ENCODE data around the gene KRT84.

The KRT84 gene

DNA sequence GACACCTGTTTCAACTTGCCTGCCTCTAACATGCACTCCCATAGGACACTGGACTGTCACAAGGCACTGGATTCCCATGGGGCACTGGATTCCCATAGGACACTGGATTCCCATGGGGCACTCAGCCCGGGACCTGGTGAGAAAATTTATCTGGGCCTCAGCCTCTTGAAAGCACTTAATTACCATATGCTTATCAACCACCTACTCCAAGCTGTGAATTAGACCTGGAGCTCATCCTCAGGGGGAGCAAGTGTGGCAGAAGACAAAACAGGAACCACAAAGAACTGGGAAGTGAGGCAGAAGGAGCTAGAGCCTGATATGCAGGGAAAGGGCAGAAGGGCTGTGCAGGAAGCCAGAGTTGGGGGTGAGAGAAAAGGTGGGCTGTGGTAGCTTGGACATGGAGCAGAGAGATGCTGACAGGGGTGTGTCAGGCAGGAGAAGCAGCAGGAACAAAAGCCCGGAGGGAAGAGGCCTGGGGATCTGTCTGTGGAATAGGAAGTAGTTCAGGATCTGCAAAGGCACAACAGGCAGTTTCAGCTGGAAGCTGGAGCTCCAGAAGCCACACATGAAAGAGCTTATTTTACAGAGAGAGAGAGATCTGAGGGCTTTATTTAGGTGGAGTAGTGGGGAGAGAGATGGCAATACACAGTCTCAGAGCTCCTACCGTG, 17.6 kb upstream of the KRT84 start:
- DNase-seq (ENCODE audit: low read depth) = no peak
- no peak overlapping the region for H3K4me3 ChIP-seq (replicated peaks; ENCODE audit: low read depth, low read length)

DNA sequence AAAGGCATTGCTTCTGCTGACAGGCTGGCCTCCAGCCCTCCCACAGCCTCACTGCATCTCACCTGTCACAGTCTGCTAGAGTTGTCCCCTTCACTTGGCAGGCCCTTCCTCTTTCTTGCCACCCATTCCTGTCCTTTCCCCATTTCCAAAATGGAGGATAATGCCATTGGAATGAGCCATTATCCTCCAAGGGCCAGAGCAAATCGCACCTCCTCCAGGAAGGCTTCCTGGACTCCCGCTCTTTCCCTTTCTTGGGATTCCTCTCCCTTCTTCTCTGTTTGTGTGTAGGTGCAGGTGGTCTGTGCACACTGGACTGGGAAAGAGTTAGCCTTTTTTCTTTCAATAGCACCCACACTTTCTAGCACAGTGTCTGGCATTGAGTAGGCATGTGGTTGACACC, 16.9 kb upstream of the KRT84 start:
- DNase-seq (ENCODE audit: low read depth) = no peak
- no peak for TF ChIP-seq CTCF (IDR thresholded peaks at IDR 0.05; ENCODE audit: low read length, missing control alignments)
- H3K4me3 ChIP-seq (replicated peaks; ENCODE audit: low read depth, low read length) = no peak overlapping the region

More for the DNA sequence above, 17.6 kb upstream of the KRT84 start:
- TF ChIP-seq CTCF (IDR thresholded peaks at IDR 0.05; ENCODE audit: low read length, missing control alignments) = no peak

GRCh38 chr12:52401926-52402325, 16.5 kb upstream of the KRT84 start:
- H3K4me3 ChIP-seq (replicated peaks; ENCODE audit: low read depth, low read length) = no peak overlapping the region
- no peak for DNase-seq (ENCODE audit: low read depth)
- TF ChIP-seq CTCF (IDR thresholded peaks at IDR 0.05; ENCODE audit: low read length, missing control alignments) = no peak

DNA sequence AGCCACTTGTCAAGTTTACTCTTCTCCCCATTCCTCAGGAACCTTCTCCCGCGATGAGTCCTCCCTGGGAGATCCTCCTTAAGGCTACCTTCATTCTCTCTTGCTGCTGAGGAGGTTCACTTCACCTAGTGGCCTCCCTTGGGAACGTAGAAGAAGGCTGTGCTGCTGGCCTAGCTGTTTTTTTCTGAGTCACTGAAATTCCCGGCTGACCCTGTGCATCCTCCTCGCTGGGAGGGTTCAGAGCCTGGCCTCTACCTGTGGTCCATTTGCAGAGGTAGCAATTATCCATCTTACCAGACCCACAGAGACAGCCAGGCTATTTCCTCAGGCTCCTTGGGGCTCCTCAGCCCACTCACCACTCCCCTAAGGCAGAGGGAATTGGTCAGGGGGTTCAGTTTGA, 16.1 kb upstream of the KRT84 start:
- H3K4me3 ChIP-seq (replicated peaks; ENCODE audit: low read depth, low read length) = no peak overlapping the region
- DNase-seq (ENCODE audit: low read depth) = no peak
- TF ChIP-seq CTCF (IDR thresholded peaks at IDR 0.05; ENCODE audit: low read length, missing control alignments) = no peak

DNA sequence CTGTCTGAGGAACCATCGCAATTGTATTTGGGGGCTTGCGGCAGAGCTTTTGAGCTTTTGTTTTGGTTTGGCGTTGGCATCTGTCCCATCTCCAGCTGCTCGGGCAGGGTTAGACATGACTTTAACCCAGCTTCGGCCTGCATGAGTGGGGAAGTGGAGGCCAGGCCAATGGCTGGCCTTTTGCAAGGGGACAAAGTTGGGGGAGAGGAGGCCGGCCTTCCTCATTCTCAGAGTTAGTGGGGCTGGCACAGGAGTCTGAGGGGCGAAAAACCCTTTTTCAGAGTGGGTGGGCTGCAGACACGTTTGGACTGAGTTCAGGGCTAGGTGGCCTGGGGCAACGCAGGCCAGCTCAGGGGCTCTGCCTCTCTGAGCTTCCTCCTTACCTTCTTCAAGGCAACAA, 15.5 kb upstream of the KRT84 start:
- no peak for DNase-seq (ENCODE audit: low read depth)
- no peak overlapping the region for H3K4me3 ChIP-seq (replicated peaks; ENCODE audit: low read depth, low read length)
- TF ChIP-seq CTCF (IDR thresholded peaks at IDR 0.05; ENCODE audit: low read length, missing control alignments) = no peak

DNA sequence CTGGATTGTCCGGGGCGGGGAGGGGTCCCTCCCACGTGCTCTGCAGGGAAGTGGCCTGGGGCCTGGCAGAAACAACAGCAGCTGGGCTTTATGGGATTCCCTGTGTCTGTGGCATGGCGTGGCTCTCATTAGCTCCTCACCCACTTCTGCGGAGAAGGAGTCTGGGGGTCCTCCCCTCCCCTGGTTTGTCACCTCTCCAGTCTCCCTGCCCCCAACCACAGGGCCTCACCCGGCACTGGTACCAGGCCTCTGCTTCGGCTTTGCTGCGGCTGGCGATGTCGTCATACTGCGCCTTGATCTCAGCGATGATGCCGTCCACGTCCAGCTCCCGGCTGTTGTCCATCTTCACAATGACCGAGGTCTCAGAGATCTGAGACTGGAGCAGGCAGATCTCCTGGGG, 14.3 kb upstream of the KRT84 start:
- DNase-seq (ENCODE audit: low read depth) = no peak

More for the DNA sequence above, 14.3 kb upstream of the KRT84 start:
- no peak for TF ChIP-seq CTCF (IDR thresholded peaks at IDR 0.05; ENCODE audit: low read length, missing control alignments)
- H3K4me3 ChIP-seq (replicated peaks; ENCODE audit: low read depth, low read length) = no peak overlapping the region
